Measurements from ENCODE around the gene SKIDA1. TPM values are rescaled to one million over a fixed set of nuclear protein-coding genes. Genes with fewer than 3 reads are reported as not detected.

Gene SKIDA1
- total RNA-seq, 1 experiment from 2014 or later, result 0.34 TPM

- TSS peak; percentile 41 for BruUV-seq (replicated peaks)
Observed at GRCh38 chr10:21495002-21495751, 30.3 kb downstream of the SKIDA1 start.

More at GRCh38 chr10:21495002-21495751, 30.3 kb downstream of the SKIDA1 start:
- peaks cover 2 to 20% of the 10 kb centered on the region in 2 experiments; a peak in 2 of 4 replicates for H3K4me1 ChIP-seq (ENCODE audit: control insufficient read depth in 1 of 2, insufficient read depth in 2 of 2, low read length in 2 of 2)
- RAD21 ChIA-PET (ENCODE audit: low non-redundant PET in 1 of 2, low total read pairs in 2 of 2, uncharacterized antibody in 2 of 2, unreplicated experiment in 2 of 2), result interaction anchor here (1.0 to 1.4 kb wide), 3 partner anchors 229 to 256 kb away, joined by 3 to 4 read pairs (median 4); no protein-coding TSS in a partner anchor
- no peaks in the 10 kb centered on the region for H3K9me3 ChIP-seq (ENCODE audit: control insufficient read depth in 1 of 2, insufficient read depth in 1 of 2, low read depth in 1 of 2, low read length in 2 of 2)
- POLR2A ChIA-PET, result interaction anchor here (1.1 kb wide), 1 partner anchor 34 kb away, joined by 3 read pairs; no protein-coding TSS in a partner anchor
- TF ChIP-seq SRF (IDR thresholded peaks at IDR 0.05; ENCODE audit: low read depth) (no peak), SIN3A (IDR thresholded peaks at IDR 0.05; ENCODE audit: low read depth) (no peak), EGR1 (IDR thresholded peaks at IDR 0.05; ENCODE audit: low read depth) (no peak), ATF3 (IDR thresholded peaks at IDR 0.05) (no peak), TCF7L2 (IDR thresholded peaks at IDR 0.05; ENCODE audit: borderline replicate concordance, extremely low read depth, insufficient read depth, insufficient read length) (no peak), ZNF274 (IDR thresholded peaks at IDR 0.05; ENCODE audit: low read depth, low read length) (no peak), ZFX (IDR thresholded peaks at IDR 0.05) (no peak), FOSL1 (IDR thresholded peaks at IDR 0.05; ENCODE audit: low read depth) (no peak), REST (IDR thresholded peaks at IDR 0.05; ENCODE audit: low read depth) (no peak), SP1 (IDR thresholded peaks at IDR 0.05; ENCODE audit: low read depth) (no peak), CEBPB (IDR thresholded peaks at IDR 0.05; ENCODE audit: low read depth) (no peak), JUND (IDR thresholded peaks at IDR 0.05) (no peak), CBX3 (IDR thresholded peaks at IDR 0.05; ENCODE audit: low read depth) (no peak), ELF1 (IDR thresholded peaks at IDR 0.05; ENCODE audit: borderline replicate concordance, low read depth) (no peak)
- CTCF ChIA-PET, result interaction anchor here (0.7 to 3.0 kb wide), 7 partner anchors 23 to 459 kb away, joined by 3 to 17 read pairs (median 6); no protein-coding TSS in a partner anchor
- no peaks in the 10 kb centered on the region for H4K20me1 ChIP-seq (ENCODE audit: insufficient read depth)
- H3K79me2 ChIP-seq (ENCODE audit: insufficient read depth, low read length), result no peaks in the 10 kb centered on the region
- H2AFZ ChIP-seq (ENCODE audit: low read depth, low read length, poor library complexity, severe bottlenecking), result no peak overlapping the region
- H3K36me3 ChIP-seq (ENCODE audit: control insufficient read depth in 1 of 2, insufficient read depth in 2 of 2, low read length in 2 of 2), result no peaks in the 10 kb centered on the region
- no peaks in the 10 kb centered on the region for H3K9me2 ChIP-seq (ENCODE audit: insufficient read depth)
- H3K9ac ChIP-seq (ENCODE audit: low read length), result peak overlapping the region; percentile 71; the same call in 1 of the 2 replicates
- H3K27ac ChIP-seq (ENCODE audit: low read depth, low read length), result no peak overlapping the region; the same call in 1 of the 2 replicates
- H3K4me3 ChIP-seq (replicated peaks in 1 of 2; ENCODE audit: low read depth in 1 of 2, low read length in 2 of 2), result peak overlapping the region; percentile 8 to 80; a peak in 1 of 4 replicates
- no peak for ATAC-seq
- H3K4me2 ChIP-seq (ENCODE audit: low read length), result peak overlapping the region; percentile 90
- H3K27me3 ChIP-seq (ENCODE audit: insufficient read depth, low read length), result peaks cover 3% of the 10 kb centered on the region; the same call in 1 of the 2 replicates
- no peak for DNase-seq (ENCODE audit: low read depth, low spot score)
- intact Hi-C loops (cut with micrococcal nuclease), result loop anchor here (5.0 kb wide), 3 partner anchors 203 to 1492 kb away; no protein-coding TSS in a partner anchor
